ENCODE data around the gene BOD1.
A peak's percentile ranks its signal among the peaks of the same experiment; 100 is the strongest.

DNA sequence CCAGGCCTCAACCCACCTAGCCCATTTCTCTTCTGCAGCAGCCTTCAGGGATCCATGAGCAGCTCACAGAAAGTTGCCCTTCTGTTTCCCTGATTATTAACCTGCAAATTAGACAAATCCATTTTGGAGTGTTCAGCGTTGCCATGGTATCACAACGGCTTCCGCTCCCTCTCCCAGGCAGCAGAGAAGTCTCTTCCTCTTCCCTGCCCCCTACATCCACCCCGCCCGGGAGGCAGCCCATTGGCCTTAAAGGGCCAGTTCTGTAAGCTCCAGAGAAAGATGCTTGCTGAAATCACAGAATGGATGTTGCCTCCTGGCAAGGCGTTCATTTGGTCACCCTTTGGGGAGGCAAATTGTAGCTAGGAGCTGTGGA, 47.7 kb upstream of the BOD1 start:
- no peak; the same call in 1 of the 2 replicates for TF ChIP-seq POLR2AphosphoS5 (IDR thresholded peaks at IDR 0.05; ENCODE audit: low read depth)
- TF ChIP-seq, protein P1, sequence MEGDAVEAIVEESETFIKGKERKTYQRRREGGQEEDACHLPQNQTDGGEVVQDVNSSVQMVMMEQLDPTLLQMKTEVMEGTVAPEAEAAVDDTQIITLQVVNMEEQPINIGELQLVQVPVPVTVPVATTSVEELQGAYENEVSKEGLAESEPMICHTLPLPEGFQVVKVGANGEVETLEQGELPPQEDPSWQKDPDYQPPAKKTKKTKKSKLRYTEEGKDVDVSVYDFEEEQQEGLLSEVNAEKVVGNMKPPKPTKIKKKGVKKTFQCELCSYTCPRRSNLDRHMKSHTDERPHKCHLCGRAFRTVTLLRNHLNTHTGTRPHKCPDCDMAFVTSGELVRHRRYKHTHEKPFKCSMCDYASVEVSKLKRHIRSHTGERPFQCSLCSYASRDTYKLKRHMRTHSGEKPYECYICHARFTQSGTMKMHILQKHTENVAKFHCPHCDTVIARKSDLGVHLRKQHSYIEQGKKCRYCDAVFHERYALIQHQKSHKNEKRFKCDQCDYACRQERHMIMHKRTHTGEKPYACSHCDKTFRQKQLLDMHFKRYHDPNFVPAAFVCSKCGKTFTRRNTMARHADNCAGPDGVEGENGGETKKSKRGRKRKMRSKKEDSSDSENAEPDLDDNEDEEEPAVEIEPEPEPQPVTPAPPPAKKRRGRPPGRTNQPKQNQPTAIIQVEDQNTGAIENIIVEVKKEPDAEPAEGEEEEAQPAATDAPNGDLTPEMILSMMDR (IDR thresholded peaks at IDR 0.05; ENCODE audit: insufficient read depth, low read length) = no peak
- TF ChIP-seq, protein P2, sequence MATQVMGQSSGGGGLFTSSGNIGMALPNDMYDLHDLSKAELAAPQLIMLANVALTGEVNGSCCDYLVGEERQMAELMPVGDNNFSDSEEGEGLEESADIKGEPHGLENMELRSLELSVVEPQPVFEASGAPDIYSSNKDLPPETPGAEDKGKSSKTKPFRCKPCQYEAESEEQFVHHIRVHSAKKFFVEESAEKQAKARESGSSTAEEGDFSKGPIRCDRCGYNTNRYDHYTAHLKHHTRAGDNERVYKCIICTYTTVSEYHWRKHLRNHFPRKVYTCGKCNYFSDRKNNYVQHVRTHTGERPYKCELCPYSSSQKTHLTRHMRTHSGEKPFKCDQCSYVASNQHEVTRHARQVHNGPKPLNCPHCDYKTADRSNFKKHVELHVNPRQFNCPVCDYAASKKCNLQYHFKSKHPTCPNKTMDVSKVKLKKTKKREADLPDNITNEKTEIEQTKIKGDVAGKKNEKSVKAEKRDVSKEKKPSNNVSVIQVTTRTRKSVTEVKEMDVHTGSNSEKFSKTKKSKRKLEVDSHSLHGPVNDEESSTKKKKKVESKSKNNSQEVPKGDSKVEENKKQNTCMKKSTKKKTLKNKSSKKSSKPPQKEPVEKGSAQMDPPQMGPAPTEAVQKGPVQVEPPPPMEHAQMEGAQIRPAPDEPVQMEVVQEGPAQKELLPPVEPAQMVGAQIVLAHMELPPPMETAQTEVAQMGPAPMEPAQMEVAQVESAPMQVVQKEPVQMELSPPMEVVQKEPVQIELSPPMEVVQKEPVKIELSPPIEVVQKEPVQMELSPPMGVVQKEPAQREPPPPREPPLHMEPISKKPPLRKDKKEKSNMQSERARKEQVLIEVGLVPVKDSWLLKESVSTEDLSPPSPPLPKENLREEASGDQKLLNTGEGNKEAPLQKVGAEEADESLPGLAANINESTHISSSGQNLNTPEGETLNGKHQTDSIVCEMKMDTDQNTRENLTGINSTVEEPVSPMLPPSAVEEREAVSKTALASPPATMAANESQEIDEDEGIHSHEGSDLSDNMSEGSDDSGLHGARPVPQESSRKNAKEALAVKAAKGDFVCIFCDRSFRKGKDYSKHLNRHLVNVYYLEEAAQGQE (IDR thresholded peaks at IDR 0.05; ENCODE audit: insufficient replicate concordance, low read depth) = no peak
- peak; percentile 91 for TF ChIP-seq SPI1 (IDR thresholded peaks at IDR 0.05; ENCODE audit: borderline replicate concordance, low read depth)

Measured in HL-60 (cell line).